Chondrocyte (in vitro differentiated cells): ENCODE results near the gene SORT1. TPM values are rescaled to one million over a fixed set of nuclear protein-coding genes. Genes with fewer than 3 reads are reported as not detected.
A peak's percentile ranks its signal among the peaks of the same experiment; 100 is the strongest.

Source experiments
- DNase-seq: peaks from one replicate; pipeline ENCODE4 v3.0.0; 2021; ENCODE audit warnings: mixed read lengths, low spot score
- H3K27ac Mint-ChIP-seq: one replicate; pipeline ENCODE4 v1.8.0; 2021; ENCODE audit warnings: mild to moderate bottlenecking, moderate library complexity, mixed read lengths; ENCODE audit not compliant: unreplicated experiment
- H3K27me3 Mint-ChIP-seq: 2 replicates; pipeline ENCODE4 v1.8.0; 2021; ENCODE audit warnings: low read depth, mixed read lengths
- H3K36me3 Mint-ChIP-seq: 2 replicates; pipeline ENCODE4 v1.8.0; 2021; ENCODE audit warnings: low read depth, mixed read lengths
- H3K4me1 Mint-ChIP-seq: 2 replicates; pipeline ENCODE4 v1.8.0; 2021; ENCODE audit warnings: low read depth, mild to moderate bottlenecking, mixed read lengths
- H3K4me3 Mint-ChIP-seq: one replicate; pipeline ENCODE4 v1.8.0; 2021; ENCODE audit warnings: mild to moderate bottlenecking, moderate library complexity, mixed read lengths; ENCODE audit not compliant: unreplicated experiment
- H3K9me3 Mint-ChIP-seq: 2 replicates; pipeline ENCODE4 v1.8.0; 2021; ENCODE audit warnings: low read depth, mixed read lengths
- CTCF ChIP-seq: fragments of 200-600 bp; sonication (generic); IDR thresholded peaks from 2 replicates; pipeline ENCODE4 v1.5.0; 2021; ENCODE audit warnings: antibody characterized with exemption, mild to moderate bottlenecking, moderate library complexity
- total RNA-seq: library from RNA; stranded (reverse); gene quantifications from 3 replicates; pipeline ENCODE4 v1.2.1, GENCODE V29; 2021

The SORT1 gene
- total RNA-seq, 1 donor from 2014 or later: 107 TPM

DNA sequence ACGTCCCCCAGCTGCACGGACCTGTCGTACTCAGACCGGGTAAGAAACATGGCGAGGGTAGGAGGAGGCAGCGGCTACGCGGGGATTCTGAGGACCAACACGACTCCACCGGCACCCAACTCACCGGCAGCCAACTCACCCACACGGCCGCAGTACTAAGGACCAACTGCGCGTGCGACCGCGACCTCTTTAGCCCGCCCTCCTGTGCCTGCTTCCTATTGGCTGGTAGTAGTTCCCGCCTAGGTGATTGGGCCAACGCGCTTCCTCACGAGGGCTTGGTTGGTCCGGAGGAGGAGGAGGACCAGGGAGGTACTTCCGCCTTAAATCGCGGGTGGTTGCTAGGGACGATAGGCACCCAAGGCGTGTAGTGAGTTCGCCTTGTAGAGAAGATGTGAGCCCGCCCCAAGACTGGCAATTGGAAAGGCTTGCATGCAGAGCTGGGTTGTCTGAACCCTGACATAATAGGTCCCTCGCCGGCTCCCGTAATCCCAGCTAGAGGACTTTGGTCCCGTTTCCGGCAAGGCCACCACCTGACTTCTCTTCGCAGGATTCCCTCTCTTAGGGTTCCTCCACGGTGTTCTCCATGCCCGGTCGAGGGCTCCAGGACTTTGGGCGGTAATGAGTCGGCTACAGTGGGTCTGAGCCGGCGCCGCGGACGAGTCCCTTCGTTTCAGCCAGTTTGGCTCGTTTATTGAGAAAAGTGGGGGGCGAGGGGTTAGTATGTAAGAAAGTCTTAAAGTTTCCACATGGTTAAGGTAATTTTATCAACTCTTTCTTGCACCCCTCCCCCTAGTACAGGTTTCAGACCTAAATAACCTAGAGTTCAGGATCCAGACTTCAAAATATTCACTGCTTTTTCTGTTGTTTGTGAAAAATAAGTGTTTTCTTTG, 28.8 kb upstream of the SORT1 start, which contains the start of gene PSMA5:
PSMA5 (minus strand) TSS at position 168 of the 890 bp plus-strand sequence; CDS start at position 50, 118 bp downstream.
- Mint-ChIP-seq H3K27ac (peak within 1 kb of the TSS; percentile 97), H3K4me3 (peak within 1 kb of the TSS; percentile 89), H3K36me3 (no peaks in the 10 kb centered on the region), H3K4me1 (peaks cover 43% of the 10 kb centered on the region), H3K27me3 (no peaks in the 10 kb centered on the region), H3K9me3 (no peaks in the 10 kb centered on the region)
- DNase-seq: peak; percentile 99
- TF ChIP-seq CTCF: no peak

DNA sequence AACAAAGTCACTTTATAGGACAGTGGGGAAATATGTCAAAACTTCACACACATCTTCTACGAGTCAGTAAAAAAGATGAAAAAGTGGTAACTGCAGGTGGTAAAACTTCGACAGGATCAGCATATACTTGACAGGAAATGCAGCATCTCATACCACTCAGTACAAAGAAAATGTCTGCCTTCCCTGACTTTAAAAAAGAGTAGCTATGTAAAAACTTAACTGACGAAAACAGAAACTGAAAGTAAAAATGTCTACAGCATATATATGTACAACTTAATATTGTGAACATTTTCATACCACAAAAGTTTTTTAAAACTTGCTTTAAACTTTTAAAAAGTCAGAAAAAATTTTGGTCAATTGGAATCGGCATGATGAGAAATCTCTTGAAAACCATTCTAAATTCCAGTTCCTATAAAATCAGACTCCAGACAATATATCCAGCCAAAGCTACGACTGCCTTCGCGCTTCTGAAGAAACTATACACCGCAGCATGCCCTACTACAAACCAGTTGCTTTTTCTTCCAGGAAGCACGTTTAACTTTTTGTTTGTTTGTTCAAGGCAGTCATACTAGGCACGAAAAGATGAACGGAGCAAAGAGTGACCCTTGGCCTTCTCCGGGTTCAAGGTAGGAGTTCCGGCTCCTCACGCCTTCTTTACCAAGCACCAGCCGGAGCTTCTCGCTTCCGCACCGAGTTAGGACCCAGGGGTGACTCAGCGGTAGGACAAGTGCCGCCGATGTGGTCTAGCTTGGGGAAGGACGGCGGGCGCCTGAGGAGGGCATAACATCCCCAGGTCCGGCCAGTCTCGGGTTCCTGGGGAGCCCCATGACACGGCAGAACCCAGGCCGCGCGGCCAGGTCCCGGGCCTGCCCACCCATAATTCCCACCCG, 27.9 kb upstream of the SORT1 start:
- peaks cover 3% of the 10 kb centered on the region for H3K36me3 Mint-ChIP-seq
- DNase-seq: no peak
- TF ChIP-seq CTCF: peak; percentile 5
- no peaks in the 10 kb centered on the region for H3K27me3 Mint-ChIP-seq
- H3K4me1 Mint-ChIP-seq: peaks cover 43% of the 10 kb centered on the region
- H3K9me3 Mint-ChIP-seq: no peaks in the 10 kb centered on the region
- peak overlapping the region; percentile 97 for H3K27ac Mint-ChIP-seq
- peak overlapping the region; percentile 89 for H3K4me3 Mint-ChIP-seq

GRCh38 chr1:109423498-109423897, 25.8 kb upstream of the SORT1 start:
- Mint-ChIP-seq H3K4me3 (no peak overlapping the region), H3K4me1 (peaks cover 43% of the 10 kb centered on the region), H3K36me3 (peaks cover 8% of the 10 kb centered on the region), H3K27me3 (no peaks in the 10 kb centered on the region), H3K9me3 (no peaks in the 10 kb centered on the region), H3K27ac (peak overlapping the region; percentile 39)
- no peak for DNase-seq
- no peak for TF ChIP-seq CTCF

DNA sequence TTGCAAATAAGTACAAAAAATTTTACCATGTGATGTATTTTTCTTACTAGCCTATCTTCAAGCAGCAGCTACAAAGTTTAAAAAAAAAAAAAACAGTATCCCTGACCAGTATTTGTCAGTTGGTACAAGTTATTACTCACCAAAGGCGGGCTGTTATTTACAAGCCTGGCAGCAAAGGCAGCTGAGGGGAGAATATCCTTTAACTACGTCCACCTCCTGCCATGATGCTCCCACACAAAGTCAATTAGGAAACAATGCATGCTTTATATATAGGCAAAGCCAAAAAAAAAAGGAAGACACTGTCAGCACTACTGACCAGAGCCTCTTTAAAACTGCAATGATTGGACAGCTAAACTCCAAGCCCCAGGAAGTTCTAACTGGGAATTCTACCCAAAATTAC, 14.8 kb upstream of the SORT1 start:
- no peaks in the 10 kb centered on the region for H3K9me3 Mint-ChIP-seq
- H3K4me1 Mint-ChIP-seq: peaks cover 4% of the 10 kb centered on the region
- no peak overlapping the region for H3K4me3 Mint-ChIP-seq
- no peak for DNase-seq
- H3K27me3 Mint-ChIP-seq: no peaks in the 10 kb centered on the region
- TF ChIP-seq CTCF: no peak
- H3K27ac Mint-ChIP-seq: no peak overlapping the region
- H3K36me3 Mint-ChIP-seq: peaks cover 40% of the 10 kb centered on the region

DNA sequence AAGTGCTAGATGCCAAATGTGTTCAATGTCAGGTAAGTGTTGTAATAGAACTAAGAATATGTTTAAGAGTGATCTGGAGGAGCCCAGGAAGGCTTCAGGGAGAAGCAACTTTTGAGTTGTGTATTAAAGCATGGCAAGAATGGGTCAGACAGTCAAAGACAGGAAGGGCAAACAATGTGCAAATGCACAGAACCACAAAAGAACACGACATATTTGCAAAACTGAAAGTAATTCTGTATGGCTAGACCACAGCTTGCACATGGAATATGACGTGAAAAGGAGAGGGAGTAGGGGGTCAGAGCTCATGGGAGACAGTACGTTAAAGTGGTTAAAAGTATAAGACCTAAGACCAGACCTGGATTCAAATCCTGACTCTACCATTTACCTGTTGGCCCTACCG, 7.1 kb upstream of the SORT1 start:
- Mint-ChIP-seq H3K27me3 (no peaks in the 10 kb centered on the region), H3K9me3 (no peaks in the 10 kb centered on the region), H3K36me3 (peaks cover 22% of the 10 kb centered on the region), H3K4me1 (no peaks in the 10 kb centered on the region), H3K4me3 (no peak overlapping the region), H3K27ac (no peak overlapping the region)
- no peak for DNase-seq
- no peak for TF ChIP-seq CTCF
